GM21737 (cell line): Measurements from ENCODE around the gene KCNAB1.
"Not testable (repeated sequence)": the region's sequence is repeated elsewhere in the genome, so short reads cannot be mapped to it uniquely, and the experiment has no call there.

ENCODE experiments used
- ATAC-seq: cut with Tn5 transposase; IDR thresholded peaks from one replicate; pipeline ENCODE4 v1.9.1; 2021; ENCODE audit warnings: mild to moderate bottlenecking, moderate library complexity; ENCODE audit not compliant: unreplicated experiment

KCNAB1 gene

GRCh38 chr3:156120528-156121251 is at the start of gene KCNAB1:
Gene KCNAB1, plus strand, starts transcription at chr3:156120578.
- no peak for ATAC-seq

GRCh38 chr3:156071031-156071430 is 49.3 kb upstream of the KCNAB1 start:
- no peak for ATAC-seq

- ATAC-seq: not testable (repeated sequence)
Measured at GRCh38 chr3:156072950-156073657, 47.3 kb upstream of the KCNAB1 start.

DNA sequence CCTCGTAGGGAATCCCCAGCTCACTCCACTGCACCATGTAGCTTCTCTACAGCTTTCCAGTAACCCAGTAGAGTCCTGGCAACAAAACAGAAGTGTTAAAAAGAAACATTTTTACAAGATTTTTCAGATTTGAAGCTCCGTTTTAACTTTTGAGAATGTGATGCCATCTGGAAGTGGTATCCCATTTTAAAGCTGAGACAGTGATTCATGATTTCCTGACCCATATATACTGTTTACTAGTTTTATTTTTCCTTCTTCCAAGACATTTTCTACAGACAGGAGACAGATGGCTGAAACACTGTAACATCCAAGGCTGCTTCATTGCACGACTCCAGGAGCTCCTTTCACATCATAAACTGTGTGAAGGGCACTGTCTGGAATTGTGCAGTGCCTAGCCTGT is 30.3 kb upstream of the KCNAB1 start:
- ATAC-seq: no peak

- ATAC-seq: no peak
Measured at GRCh38 chr3:156093964-156094363, 26.4 kb upstream of the KCNAB1 start.

DNA sequence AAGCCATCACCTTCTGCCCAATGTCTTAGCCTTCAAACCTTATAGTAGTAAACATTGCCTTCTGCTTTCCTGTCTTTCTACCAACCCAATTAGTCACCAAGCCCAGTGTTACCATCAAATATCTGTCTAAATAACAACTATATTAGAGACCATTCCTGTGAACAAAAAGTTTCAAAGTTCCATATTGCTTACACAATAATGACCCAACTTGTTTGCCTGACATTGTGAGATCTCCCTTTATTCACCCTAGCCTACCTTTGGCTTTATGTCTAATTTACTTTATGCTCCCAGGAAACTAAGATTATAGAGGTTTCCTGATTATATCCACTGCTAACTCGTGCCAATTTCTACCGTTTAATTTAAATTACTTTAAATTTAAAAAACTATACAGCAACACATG is 26.0 kb upstream of the KCNAB1 start:
- ATAC-seq: no peak

DNA sequence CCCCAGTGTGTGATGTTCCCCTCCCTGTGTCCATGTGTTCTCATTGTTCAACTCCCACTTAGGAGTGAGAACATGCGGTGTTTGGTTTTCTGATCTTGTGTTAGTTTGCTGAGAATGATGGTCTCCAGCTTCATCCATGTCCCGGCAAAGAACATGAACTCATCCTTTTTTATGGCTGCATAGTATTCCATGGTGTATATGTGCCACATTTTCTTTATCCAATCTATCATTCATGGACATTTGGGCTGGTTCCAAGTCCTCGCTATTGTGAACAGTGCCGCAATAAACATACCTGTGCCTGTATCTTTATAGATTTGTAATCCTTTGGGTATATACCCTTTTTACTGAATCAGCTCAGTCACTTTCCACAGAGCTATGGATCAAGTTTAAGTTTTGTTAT is 24.7 kb upstream of the KCNAB1 start:
- not testable (repeated sequence) for ATAC-seq

- ATAC-seq: no peak
Measured at GRCh38 chr3:156098437-156099035, 21.8 kb upstream of the KCNAB1 start.

DNA sequence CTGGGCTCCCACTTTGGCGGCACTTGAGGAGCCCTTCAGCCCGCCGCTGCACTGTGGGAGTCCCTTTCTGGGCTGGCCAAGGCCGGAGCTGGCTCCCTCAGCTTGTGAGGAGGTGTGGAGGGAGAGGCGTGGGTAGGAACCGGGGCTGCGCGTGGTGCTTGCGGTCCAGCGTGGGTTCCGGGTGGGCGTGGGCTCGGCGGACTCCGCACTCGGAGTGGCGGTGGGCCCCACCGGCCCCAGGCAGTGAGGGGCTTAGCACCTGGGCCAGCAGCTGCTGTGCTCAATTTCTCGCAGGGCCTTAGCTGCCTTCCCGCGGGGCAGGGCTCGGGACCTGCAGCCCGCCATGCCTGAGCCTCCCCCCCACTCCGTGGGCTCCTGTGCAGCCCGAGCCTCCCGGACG is 21.0 kb upstream of the KCNAB1 start:
- ATAC-seq: not testable (repeated sequence)

GRCh38 chr3:156099984-156100383 is 20.4 kb upstream of the KCNAB1 start:
- ATAC-seq: not testable (repeated sequence)

DNA sequence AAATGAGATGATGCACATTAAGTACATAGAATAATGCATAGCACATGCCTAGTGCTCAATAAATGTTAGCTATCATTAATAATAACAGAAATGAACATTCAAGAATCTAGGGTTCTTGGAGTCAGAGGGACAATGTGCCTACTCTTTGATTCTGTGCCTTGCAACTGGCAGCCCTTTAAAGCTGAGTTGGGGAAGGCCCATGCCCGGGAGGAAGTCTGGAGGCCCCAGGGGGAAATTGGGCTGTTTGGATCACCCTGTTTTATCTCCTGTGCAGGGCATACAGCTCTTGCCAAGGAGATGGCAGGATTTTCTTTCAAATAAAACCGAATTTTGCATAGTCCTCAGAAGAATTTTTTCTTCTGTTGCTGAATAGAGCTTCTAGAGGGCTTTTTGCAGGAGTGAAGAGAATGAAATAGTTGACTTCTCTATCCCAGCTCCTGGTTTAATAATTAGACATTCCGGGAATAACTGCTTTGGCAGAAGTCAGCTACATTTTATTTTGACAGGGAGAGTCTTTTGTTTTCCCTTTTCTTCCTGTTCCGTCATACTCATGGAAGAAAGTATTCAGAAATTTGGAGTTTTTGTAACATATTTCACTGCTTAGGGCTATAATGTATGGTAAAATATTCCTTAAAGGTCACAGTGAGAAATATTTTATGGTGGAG is 18.0 kb upstream of the KCNAB1 start:
- ATAC-seq: no peak

DNA sequence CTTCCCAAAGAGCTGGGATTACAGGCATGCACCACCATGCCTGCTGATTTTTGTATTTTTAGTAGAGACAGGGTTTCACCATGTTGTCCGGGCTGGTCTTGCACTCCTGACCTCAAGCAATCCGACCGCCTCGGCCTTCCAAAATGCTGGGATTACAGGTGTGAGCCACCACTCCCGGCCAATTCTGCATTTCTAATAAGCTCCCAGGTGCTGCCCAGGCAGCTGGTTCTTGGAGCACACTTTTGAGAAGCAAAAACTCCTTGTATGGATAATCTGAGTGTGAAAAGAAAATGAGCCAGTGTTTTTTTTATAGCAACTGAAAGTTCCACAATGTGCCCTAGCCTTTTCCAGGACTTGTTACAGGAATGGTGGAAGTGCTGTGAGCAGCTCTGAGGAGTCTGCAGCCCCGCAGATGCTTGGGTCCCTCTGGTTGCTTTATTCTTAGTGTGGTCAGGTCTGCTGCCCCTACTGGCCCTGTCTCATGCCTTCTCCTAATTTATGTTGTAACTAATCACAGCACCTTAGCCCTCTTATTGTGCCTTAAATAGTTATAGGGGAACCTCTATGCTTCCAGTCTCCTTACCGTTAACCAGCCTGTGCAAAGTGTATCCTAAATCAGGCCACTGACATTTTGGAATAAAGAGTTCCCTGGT is 13.5 kb upstream of the KCNAB1 start:
- ATAC-seq: no peak

DNA sequence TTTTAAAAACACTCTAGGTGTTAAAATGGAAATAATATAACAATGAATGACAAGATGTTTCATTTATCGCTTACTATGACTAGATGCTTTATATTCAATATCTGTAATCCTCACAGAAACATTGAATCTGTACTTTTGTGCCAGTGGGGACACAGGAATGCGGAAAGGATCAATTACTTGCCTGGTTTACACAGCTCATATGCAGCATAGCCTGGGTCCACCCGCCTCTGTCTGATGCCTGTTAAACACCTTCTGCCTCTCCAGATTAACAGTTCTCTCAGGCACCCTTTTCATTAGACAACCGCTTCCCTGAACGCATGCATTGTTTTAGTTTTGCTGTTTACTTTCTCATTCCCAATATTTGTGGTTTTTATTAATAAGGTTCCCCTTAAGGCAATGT is 12.9 kb upstream of the KCNAB1 start:
- no peak for ATAC-seq

DNA sequence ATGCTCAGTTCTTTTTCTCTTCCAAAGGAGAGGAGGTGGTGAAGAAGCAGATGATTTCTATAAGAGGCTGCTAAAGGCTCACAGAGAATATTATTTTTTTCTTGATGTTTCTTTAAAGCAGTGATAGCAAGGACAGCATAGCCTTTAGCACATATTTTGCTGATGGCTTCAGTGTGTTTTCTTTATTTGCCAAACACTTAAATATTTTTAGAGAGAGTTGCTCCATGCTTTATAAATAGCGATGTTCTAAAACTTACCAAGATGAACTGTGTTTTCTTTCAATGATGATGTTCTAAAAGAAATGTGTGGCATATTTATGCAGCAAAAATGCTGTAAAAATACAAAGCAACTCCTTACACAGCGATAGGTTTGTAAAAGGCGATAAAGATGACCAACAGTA is 11.8 kb upstream of the KCNAB1 start:
- no peak for ATAC-seq

DNA sequence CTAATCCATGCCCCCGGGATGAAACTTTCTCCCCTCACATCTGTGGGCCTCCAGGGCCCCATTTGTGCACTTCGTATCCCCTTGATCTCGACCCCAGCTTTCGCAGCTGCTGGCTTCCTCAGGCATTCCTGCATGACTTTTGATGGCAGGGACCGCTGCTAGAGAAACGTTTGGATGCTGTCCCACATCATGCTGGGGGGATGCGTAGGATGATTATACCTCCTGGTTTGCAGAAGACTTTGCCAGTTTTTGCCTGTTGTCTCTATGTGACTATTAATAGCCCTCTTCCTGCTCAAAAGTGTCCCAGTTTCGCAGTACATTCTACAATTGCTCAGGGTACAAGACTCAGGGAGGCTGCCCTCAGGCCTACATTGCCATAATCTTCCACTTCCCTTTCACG is 10.4 kb upstream of the KCNAB1 start:
- no peak for ATAC-seq

- ATAC-seq: no peak
Measured at GRCh38 chr3:156126467-156126866, 6.1 kb downstream of the KCNAB1 start.

- no peak for ATAC-seq
Measured at GRCh38 chr3:156131241-156131640, 10.9 kb downstream of the KCNAB1 start.

DNA sequence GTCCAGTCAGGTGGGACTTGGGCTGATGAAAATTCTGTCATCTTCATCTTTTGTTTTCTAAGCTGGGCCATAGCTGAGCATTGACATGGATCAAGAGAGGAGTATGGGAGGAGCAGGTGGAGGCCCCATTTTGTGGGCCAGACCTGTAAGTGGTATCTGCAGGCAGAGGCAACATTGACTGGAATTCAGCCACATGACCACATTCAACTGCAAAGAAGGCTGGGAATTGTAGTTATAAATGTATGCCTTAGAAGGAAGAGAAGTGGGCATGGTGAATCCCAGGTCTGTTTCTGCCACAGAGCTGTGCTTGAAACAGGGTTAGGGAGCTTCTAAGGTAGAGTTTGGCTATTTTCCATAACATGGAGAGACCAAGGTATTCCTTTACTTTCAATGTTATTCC is 11.4 kb downstream of the KCNAB1 start:
- ATAC-seq: no peak

DNA sequence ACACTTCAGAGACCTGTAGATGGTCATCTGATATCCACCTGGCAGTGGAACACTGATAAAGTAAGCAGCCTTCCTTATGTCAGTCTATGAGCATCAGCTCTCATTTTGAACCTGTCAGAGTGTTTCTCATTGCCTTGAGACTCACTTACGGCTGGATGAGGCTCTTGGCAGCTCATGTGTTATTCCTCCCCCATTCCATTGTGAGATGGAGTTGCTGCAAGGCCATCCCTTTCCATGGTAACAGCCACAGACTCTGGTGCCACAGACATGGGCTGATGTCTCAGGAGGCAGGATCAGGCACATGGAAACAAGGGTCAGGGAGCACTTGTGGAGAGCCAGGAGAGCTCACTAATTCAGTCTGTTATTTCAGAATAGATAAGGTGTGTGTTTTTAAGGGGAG is 11.9 kb downstream of the KCNAB1 start:
- ATAC-seq: no peak

- no peak for ATAC-seq
Measured at GRCh38 chr3:156133076-156133475, 12.7 kb downstream of the KCNAB1 start.
